H1 (cell line): ENCODE measurements around the gene INPP5A. TPM values are rescaled to one million over a fixed set of nuclear protein-coding genes. Genes with fewer than 3 reads are reported as not detected.

Experiments used
- CHD7 ChIP-seq: fragments of 300-600 bp; sonication (generic); IDR thresholded peaks from 2 replicates; pipeline ENCODE4 v1.7.1; 2012; ENCODE audit warnings: low read length, moderate library complexity, mild to moderate bottlenecking, inconsistent platforms; ENCODE audit not compliant: insufficient replicate concordance
- NANOG ChIP-seq: IDR thresholded peaks from 2 replicates; pipeline ENCODE4 v1.6.1; 2011; ENCODE audit warnings: low read length, low read depth, mild to moderate bottlenecking, inconsistent platforms; ENCODE audit not compliant: insufficient read depth, poor library complexity, severe bottlenecking
- polyA plus RNA-seq, 7 experiments: library from polyadenylated mRNA; depleted of rRNA in 3 of 7; stranded (reverse) in 5 of 7; unstranded in 2 of 7; fragments of >200 nt in 5 of 7; fragments of 200-250 nt in 2 of 7; gene quantifications; 1 replicate in 5 of 7; 2 replicates in 1 of 7; 4 replicates in 1 of 7; pipeline versions ENCODE4 v1.2.1 to v1.2.3, GENCODE V29; 2011 to 2013; ENCODE audit warnings: missing spikeins in 2 of 7, mixed read lengths in 2 of 7
- total RNA-seq: library from RNA; stranded (reverse); fragmentation: NEBNext Ultra II Directional; extraction: Animal tissue kit (Norgen Biotek cat#: 25700); gene quantifications from 2 replicates; pipeline ENCODE4 v1.2.1, GENCODE V29; 2021

INPP5A gene
- total and polyA plus RNA-seq, 2 of the 8 experiments (the other 6 are each of a cell fraction or from before 2014, with no cell fraction given) = 19.7 to 27.5 TPM

GRCh38 chr10:132675031-132675740 lies 137.6 kb downstream of the INPP5A start (continued):
- TF ChIP-seq CHD7 = no peak
- TF ChIP-seq NANOG = no peak
